Small intestine (tissue), 7 donors: ENCODE data around the gene ENHO. TPM values are rescaled to one million over a fixed set of nuclear protein-coding genes. Genes with fewer than 3 reads are reported as not detected.

ENCODE experiments used
- DNase-seq, 2 donors: peaks; one replicate each; pipeline versions ENCODE4 v3.0.0 to v3.0.0-alpha.2; 2013
- FAIRE-seq: peaks from 2 replicates; lab custom pipeline; 2012; peaks lifted over from hg19 to GRCh38; lab: Jason Lieb, UNC
- H3K27ac ChIP-seq, 3 donors: one replicate each; pipeline ENCODE4 v1.5.1; 2013; ENCODE audit warnings: low read length in 2 of 3, mild to moderate bottlenecking in 2 of 3, control low read depth in 1 of 3, inconsistent platforms in 1 of 3, low read depth in 1 of 3, moderate library complexity in 1 of 3
- H3K27me3 ChIP-seq, 3 donors: one replicate each; pipeline ENCODE4 v1.6.1; 2013; ENCODE audit warnings: low read length in 3 of 3, inconsistent platforms in 1 of 3; ENCODE audit not compliant: control insufficient read depth in 3 of 3, insufficient read depth in 3 of 3
- H3K36me3 ChIP-seq, 3 donors: one replicate each; pipeline ENCODE4 v1.6.1; 2013; ENCODE audit warnings: low read length in 3 of 3, inconsistent platforms in 1 of 3, low read depth in 1 of 3, mild to moderate bottlenecking in 1 of 3, moderate library complexity in 1 of 3; ENCODE audit not compliant: control insufficient read depth in 3 of 3, insufficient read depth in 2 of 3
- H3K4me1 ChIP-seq, 3 donors: one replicate each; pipeline ENCODE4 v1.6.1; 2013; ENCODE audit warnings: low read length in 2 of 3, inconsistent platforms in 1 of 3, low read depth in 1 of 3, mild to moderate bottlenecking in 1 of 3, moderate library complexity in 1 of 3; ENCODE audit not compliant: control insufficient read depth in 3 of 3, insufficient read depth in 2 of 3
- H3K4me3 ChIP-seq, 3 donors: one replicate each; pipeline ENCODE4 v1.5.1; 2013; ENCODE audit warnings: low read length in 3 of 3, control low read depth in 1 of 3, inconsistent platforms in 1 of 3, low read depth in 1 of 3, mild to moderate bottlenecking in 1 of 3, moderate library complexity in 1 of 3
- H3K9me3 ChIP-seq, 2 donors: one replicate each; pipeline ENCODE4 v1.6.1; 2013; ENCODE audit warnings: low read depth in 1 of 2, low read length in 1 of 2; ENCODE audit not compliant: control insufficient read depth in 2 of 2, insufficient read depth in 1 of 2
- WGBS, 3 donors: extraction: QIAGEN DNeasy Blood & Tissue Kit; methylation state at CpG; one replicate each; pipeline ENCODE4 v1.1.7; 2013; 5-methylcytosine and 5-hydroxymethylcytosine counted together
- polyA plus RNA-seq, 4 donors: library from polyadenylated mRNA; stranded (reverse) in 3 of 4; unstranded in 1 of 4; fragments of 200-250 nt in 3 of 4; fragments of 120-200 nt in 1 of 4; gene quantifications; one replicate each; pipeline versions ENCODE4 v1.2.1 to v1.2.3, GENCODE V29; 2013
- donor health status: healthy with polysubstance abuse.
- donor health status: control.
- donor health status: control.
- donor health status: Bipolar disorder and iron deficiency.
- donor health status: healthy.

The ENHO gene
- polyA plus RNA-seq, 4 donors: 1.8 to 8.9 (median 5.1) TPM

DNA sequence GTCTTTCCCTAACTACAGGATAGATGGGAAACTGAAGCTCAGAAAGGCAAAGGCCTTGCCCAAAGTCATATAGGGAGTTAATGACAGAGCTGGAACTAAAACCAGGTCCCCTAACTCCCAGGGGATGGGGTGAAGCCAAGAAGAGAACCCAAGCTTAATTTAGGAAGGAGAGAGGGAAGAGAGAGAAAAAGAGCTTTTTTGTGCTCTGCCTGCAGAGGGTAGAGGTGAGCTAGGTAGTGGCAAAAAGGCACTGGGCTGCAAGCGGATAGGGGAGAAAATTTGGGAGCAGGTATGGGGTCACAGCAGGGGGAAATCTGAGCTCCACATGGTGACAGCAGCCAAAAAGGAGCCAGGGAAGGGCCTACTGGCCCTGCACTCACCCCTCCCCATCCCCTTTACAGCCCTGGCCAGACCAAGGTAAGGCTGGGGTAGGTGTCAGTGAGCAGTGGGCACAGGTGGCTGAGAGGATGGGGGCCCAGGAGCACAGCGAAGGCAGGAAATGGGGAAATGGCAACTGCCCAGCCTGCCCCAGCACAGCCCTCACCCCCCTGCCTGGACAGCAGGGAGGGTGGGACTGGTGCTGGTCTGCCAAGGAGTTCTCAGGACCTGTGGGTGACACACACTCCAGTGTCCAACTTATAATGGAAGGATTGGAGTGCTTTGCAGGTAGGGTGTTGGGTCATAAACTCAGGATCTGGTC is 3.3 kb downstream of the ENHO start:
- no peak for DNase-seq
- no peak overlapping the region for H3K27ac ChIP-seq
- H3K9me3 ChIP-seq: no peaks in the 10 kb centered on the region
- peaks cover 0 to 45% (median 0%) of the 10 kb centered on the region in 3 donors for H3K27me3 ChIP-seq
- WGBS, 3 donors: 80 to 82% (median 80%) methylated on average over 2 of the region's 2 CpGs
- H3K36me3 ChIP-seq: no peaks in the 10 kb centered on the region
- H3K4me3 ChIP-seq: no peak overlapping the region
- FAIRE-seq: no peak
- H3K4me1 ChIP-seq: peaks cover 0 to 10% (median 2%) of the 10 kb centered on the region in 3 donors

DNA sequence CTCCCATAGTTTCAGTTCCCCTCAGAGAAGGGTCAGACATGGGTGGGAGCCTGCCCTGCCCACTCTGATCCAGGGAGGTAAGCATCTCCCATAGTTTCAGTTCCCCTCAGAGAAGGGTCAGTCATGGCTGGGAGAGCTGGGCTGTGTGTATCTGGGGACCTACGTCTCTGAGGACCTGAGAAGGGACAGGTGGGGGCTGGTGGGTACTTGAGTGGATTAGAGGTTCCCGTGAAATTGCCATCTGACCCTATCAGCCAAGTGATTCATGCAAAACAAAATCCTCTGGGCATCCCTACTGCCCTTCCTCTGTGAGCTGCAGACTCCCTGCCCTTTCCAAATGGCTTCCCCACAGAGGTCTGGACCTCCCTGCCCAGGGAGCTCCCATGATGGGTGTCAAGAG is 3.9 kb downstream of the ENHO start:
- DNase-seq (no peak), FAIRE-seq (no peak)
- no peak overlapping the region for H3K4me3 ChIP-seq
- no peaks in the 10 kb centered on the region for H3K36me3 ChIP-seq
- H3K4me1 ChIP-seq: peaks cover 0 to 10% (median 2%) of the 10 kb centered on the region in 3 donors
- no peak overlapping the region for H3K27ac ChIP-seq
- 71 to 78% (median 72%) methylated on average over 2 of the region's 2 CpGs for WGBS, 3 donors
- peaks cover 0 to 43% (median 0%) of the 10 kb centered on the region in 3 donors for H3K27me3 ChIP-seq
- no peaks in the 10 kb centered on the region for H3K9me3 ChIP-seq

GRCh38 chr9:34518110-34518616 is 4.6 kb downstream of the ENHO start:
- DNase-seq (no peak), FAIRE-seq (no peak)
- Histone ChIP-seq H3K27ac (no peak overlapping the region), H3K4me3 (no peak overlapping the region), H3K9me3 (no peaks in the 10 kb centered on the region), H3K36me3 (no peaks in the 10 kb centered on the region), H3K27me3 (peaks cover 0 to 43% (median 0%) of the 10 kb centered on the region in 3 donors), H3K4me1 (peaks cover 0 to 5% (median 0%) of the 10 kb centered on the region in 3 donors)
- WGBS, 3 donors: 73 to 86% (median 84%) methylated on average over 6 of the region's 6 CpGs

GRCh38 chr9:34517185-34517584 is 5.6 kb downstream of the ENHO start:
- DNase-seq: no peak
- Histone ChIP-seq H3K9me3 (no peaks in the 10 kb centered on the region), H3K27ac (no peak overlapping the region), H3K27me3 (peaks cover 0 to 38% (median 0%) of the 10 kb centered on the region in 3 donors), H3K36me3 (no peaks in the 10 kb centered on the region), H3K4me3 (no peak overlapping the region), H3K4me1 (no peaks in the 10 kb centered on the region)
- no peak for FAIRE-seq
- WGBS, 3 donors: 75 to 86% (median 79%) methylated on average over 7 of the region's 7 CpGs

DNA sequence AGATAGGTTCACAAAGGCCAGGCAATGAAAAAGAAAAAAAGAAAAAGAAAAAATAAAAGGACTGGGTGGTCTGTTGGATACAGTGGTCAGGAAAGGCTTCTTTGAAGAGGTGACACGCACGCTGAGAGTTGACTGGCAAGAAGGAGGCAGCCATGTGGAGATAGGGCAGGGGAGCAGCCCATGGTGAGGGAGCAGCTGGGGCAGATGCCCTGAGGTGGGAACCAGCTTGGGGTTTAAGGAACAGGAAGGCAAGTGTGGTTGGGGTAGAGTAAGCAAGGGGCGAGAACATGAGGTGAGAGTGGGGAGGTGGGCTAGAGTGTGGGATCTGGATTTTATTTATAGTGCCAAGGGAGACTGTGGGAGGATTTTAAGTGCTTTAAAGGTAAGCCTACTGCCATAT is 6.8 kb downstream of the ENHO start:
- H3K9me3 ChIP-seq: no peaks in the 10 kb centered on the region
- no peaks in the 10 kb centered on the region for H3K36me3 ChIP-seq
- no peak for DNase-seq
- no peak overlapping the region for H3K4me3 ChIP-seq
- no peak overlapping the region for H3K27ac ChIP-seq
- peaks cover 0 to 4% (median 1%) of the 10 kb centered on the region in 3 donors for H3K4me1 ChIP-seq
- no peak for FAIRE-seq
- WGBS, 3 donors: 87 to 94% (median 91%) methylated on average over 3 of the region's 3 CpGs
- H3K27me3 ChIP-seq: peaks cover 0 to 26% (median 0%) of the 10 kb centered on the region in 3 donors

DNA sequence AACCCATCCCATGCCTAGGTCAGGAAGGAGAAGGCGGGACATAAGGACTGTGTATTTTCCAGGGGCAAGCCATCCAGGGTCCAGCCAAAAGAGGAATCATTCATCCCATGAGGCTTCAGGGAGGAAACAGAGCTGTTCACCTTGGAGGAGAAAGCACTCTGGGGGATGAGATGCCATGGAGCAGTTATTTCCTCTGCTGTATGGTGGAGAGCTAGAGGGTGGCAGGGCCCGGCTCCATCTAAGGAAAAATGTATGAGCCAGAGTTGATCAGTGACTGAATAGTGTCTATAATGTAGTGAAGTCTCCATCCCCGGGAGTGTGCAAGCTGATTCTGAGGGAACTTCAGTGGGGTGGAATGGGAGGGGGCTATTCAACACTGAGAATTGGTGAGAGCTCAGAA is 8.0 kb downstream of the ENHO start:
- H3K9me3 ChIP-seq: no peaks in the 10 kb centered on the region
- WGBS, 3 donors: 91 to 95% (median 91%) methylated on average over 3 of the region's 3 CpGs
- H3K36me3 ChIP-seq: no peaks in the 10 kb centered on the region
- H3K27me3 ChIP-seq: peaks cover 0 to 19% (median 0%) of the 10 kb centered on the region in 3 donors
- no peak overlapping the region for H3K27ac ChIP-seq
- DNase-seq (no peak), FAIRE-seq (no peak)
- peaks cover 0 to 14% (median 1%) of the 10 kb centered on the region in 3 donors for H3K4me1 ChIP-seq
- no peak overlapping the region for H3K4me3 ChIP-seq

DNA sequence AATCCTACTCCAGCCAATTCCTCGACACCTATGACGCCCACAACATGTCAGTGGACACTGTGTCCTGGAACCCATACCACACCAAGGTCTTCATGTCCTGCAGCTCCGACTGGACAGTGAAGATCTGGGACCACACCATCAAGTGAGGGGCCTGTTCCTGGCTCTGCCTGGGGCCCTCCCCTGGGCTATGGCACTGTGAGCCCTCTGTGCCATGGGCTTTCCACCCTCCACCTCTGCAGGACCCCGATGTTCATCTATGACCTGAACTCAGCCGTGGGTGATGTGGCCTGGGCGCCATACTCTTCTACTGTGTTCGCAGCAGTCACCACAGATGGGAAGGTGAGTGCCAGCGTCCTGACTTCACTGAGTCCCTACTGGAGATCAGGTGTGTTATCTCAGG is 8.4 kb downstream of the ENHO start:
- Histone ChIP-seq H3K4me3 (no peak overlapping the region), H3K27me3 (peaks cover 0 to 16% (median 0%) of the 10 kb centered on the region in 3 donors), H3K36me3 (no peaks in the 10 kb centered on the region), H3K27ac (no peak overlapping the region), H3K4me1 (peaks cover 0 to 14% (median 1%) of the 10 kb centered on the region in 3 donors), H3K9me3 (no peaks in the 10 kb centered on the region)
- FAIRE-seq (no peak), DNase-seq (no peak)
- WGBS, 3 donors: 91 to 93% (median 91%) methylated on average over 8 of the region's 8 CpGs

DNA sequence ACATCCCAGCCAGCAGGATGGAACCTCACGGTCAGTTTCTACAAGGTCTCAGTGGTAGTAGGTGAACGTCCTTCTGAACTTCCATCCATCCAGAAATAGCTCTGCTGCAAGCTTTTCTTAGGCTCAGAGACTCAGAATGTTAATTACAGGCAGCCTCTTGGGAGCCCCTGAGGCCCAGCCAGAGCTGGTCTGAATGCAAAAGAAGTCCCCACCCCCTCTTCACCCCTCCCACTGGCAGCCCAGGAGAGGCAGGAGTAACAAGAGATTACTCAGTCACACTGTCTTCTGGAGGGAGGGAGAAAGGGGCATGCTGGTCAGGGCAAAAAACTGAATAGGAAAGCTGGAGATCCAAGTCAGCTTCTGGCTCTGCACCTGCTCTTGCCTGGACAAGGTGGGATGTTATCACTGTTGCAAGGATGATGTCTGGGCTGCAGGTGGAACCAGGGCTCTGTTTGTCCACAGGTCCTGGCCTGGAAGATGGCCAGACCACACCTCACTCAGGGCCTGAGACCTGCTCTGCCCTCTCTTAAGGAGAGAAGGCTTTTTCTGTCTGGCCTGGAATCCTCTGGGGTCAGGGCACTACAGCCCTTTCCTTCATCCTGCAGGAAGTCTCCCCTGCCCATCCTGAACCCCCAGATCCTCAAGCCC is 9.1 kb downstream of the ENHO start:
- Histone ChIP-seq H3K36me3 (no peaks in the 10 kb centered on the region), H3K4me1 (peaks cover 0 to 14% (median 1%) of the 10 kb centered on the region in 3 donors), H3K4me3 (no peak overlapping the region), H3K9me3 (no peaks in the 10 kb centered on the region), H3K27ac (no peak overlapping the region), H3K27me3 (peaks cover 0 to 11% (median 0%) of the 10 kb centered on the region in 3 donors)
- DNase-seq: no peak
- WGBS, 3 donors: 62 to 86% (median 83%) methylated on average over 2 of the region's 2 CpGs
- FAIRE-seq: no peak
